Epithelial cell of proximal tubule (primary cell): ENCODE data around the gene PPIP5K1. TPM values are rescaled to one million over a fixed set of nuclear protein-coding genes. Genes with fewer than 3 reads are reported as not detected.

Experiments used
- DNase-seq: peaks from one replicate; pipeline ENCODE4 v3.0.0-alpha.2; 2011; ENCODE audit warnings: low read depth
- H3K4me3 ChIP-seq: 2 replicates; pipeline ENCODE4 v1.5.1; 2011; ENCODE audit warnings: low read depth, mild to moderate bottlenecking, low read length
- CTCF ChIP-seq: conservative IDR thresholded peaks from 2 replicates; pipeline ENCODE4 v1.5.1; 2012; ENCODE audit warnings: low read depth, mild to moderate bottlenecking, low read length
- total RNA-seq: library from RNA; depleted of rRNA; stranded (reverse); fragments of >200 nt; gene quantifications from 2 replicates; pipeline ENCODE4 v1.2.3, GENCODE V29; 2015

PPIP5K1 gene
- total RNA-seq, 1 donor from 2014 or later = 6.7 TPM

- H3K4me3 ChIP-seq = no peak overlapping the region
- DNase-seq = no peak
- TF ChIP-seq CTCF = no peak
Measured at GRCh38 chr15:43484455-43484854, 105.6 kb downstream of the PPIP5K1 start.

Other genes with a start within 250 kb of the PPIP5K1 start
- 15.6 and 29.1 TPM in 2 replicates for gene ZSCAN29, start 219.2 kb downstream of the PPIP5K1 start, total RNA-seq
- gene TUBGCP4, start 219.1 kb downstream of the PPIP5K1 start, total RNA-seq = 12.7 and 15.2 TPM in 2 replicates
- 17.5 and 28.8 TPM in 2 replicates for gene TP53BP1, start 97.1 kb downstream of the PPIP5K1 start, total RNA-seq
- gene MAP1A, start 72.6 kb downstream of the PPIP5K1 start, total RNA-seq = 0.72 and 1.7 TPM in 2 replicates
- 2.9 and 4.3 TPM in 2 replicates for gene CKMT1B, start 3.8 kb upstream of the PPIP5K1 start, total RNA-seq
- gene STRC, start 28.6 kb upstream of the PPIP5K1 start, total RNA-seq = 0.07 and 0.17 TPM in 2 replicates
- 0.07 and 0.17 TPM in 2 replicates for gene CATSPER2, start 58.6 kb upstream of the PPIP5K1 start, total RNA-seq
- gene CKMT1A, start 103.7 kb upstream of the PPIP5K1 start, total RNA-seq = 4.0 and 8.1 TPM in 2 replicates
- gene PDIA3, start 156.2 kb upstream of the PPIP5K1 start, total RNA-seq = 216 and 243 TPM in 2 replicates
- 5.1 and 7.6 TPM in 2 replicates for gene ELL3, start 186.8 kb upstream of the PPIP5K1 start, total RNA-seq
- 621 and 1,163 TPM in 2 replicates for gene SERF2, start 202.1 kb upstream of the PPIP5K1 start, total RNA-seq
- not detected in 2 replicates for gene SERINC4, start 210.0 kb upstream of the PPIP5K1 start, total RNA-seq
- gene HYPK, start 210.4 kb upstream of the PPIP5K1 start, total RNA-seq = 15.6 and 28.0 TPM in 2 replicates
- 24.1 and 35.7 TPM in 2 replicates for gene MFAP1, start 234.5 kb upstream of the PPIP5K1 start, total RNA-seq
- 20.7 and 35.9 TPM in 2 replicates for gene WDR76, start 236.8 kb upstream of the PPIP5K1 start, total RNA-seq